Nephron (organoid): Measurements from ENCODE around the gene ICAM2.

Experiments used
- H3K27ac Mint-ChIP-seq, 3 experiments: 2 replicates each; pipeline ENCODE4 v1.8.0; 2020; ENCODE audit warnings: mixed read lengths in 3 of 3, mild to moderate bottlenecking in 2 of 3, moderate library complexity in 1 of 3
- H3K27me3 Mint-ChIP-seq: 2 replicates; pipeline ENCODE4 v1.8.0; 2021; ENCODE audit warnings: low read depth, mild to moderate bottlenecking, moderate library complexity, mixed read lengths
- H3K36me3 Mint-ChIP-seq: 2 replicates; pipeline ENCODE4 v1.8.0; 2020; ENCODE audit warnings: low read depth, mixed read lengths
- H3K4me1 Mint-ChIP-seq: 2 replicates; pipeline ENCODE4 v1.8.0; 2020; ENCODE audit warnings: mixed read lengths
- H3K4me3 Mint-ChIP-seq, 3 experiments: 2 replicates each; pipeline ENCODE4 v1.8.0; 2020; ENCODE audit warnings: mild to moderate bottlenecking in 3 of 3, mixed read lengths in 3 of 3, moderate library complexity in 2 of 3
- H3K9me3 Mint-ChIP-seq: 2 replicates; pipeline ENCODE4 v1.8.0; 2020; ENCODE audit warnings: mixed read lengths
- TF ChIP-seq, protein P1 (sequence below), 3 experiments: fragments of 200-600 bp; sonication (generic); IDR thresholded peaks; one replicate each; pipeline ENCODE4 v1.5.0; 2021; ENCODE audit warnings: antibody characterized with exemption in 3 of 3; ENCODE audit not compliant: unreplicated experiment in 3 of 3

The ICAM2 gene

DNA sequence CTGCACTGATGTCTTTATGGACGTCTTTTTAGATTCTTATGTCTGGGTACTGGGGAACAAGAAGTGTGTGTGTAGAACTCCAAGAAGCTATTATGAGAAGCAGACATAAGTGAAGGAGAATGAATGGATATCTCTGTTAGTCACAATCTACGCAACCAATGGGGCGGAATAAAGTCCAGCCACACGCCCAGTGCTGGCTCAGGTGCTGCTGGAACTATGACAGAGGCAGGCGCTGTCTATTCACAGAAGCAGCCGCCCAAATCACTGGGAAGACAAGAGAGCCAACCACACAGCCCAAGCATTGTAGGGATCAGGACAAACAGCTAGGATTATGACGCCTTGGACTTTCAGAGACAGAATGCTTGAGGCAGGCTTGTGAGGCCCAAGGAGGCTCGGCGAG, 43.9 kb upstream of the ICAM2 start:
- TF ChIP-seq, protein P1, sequence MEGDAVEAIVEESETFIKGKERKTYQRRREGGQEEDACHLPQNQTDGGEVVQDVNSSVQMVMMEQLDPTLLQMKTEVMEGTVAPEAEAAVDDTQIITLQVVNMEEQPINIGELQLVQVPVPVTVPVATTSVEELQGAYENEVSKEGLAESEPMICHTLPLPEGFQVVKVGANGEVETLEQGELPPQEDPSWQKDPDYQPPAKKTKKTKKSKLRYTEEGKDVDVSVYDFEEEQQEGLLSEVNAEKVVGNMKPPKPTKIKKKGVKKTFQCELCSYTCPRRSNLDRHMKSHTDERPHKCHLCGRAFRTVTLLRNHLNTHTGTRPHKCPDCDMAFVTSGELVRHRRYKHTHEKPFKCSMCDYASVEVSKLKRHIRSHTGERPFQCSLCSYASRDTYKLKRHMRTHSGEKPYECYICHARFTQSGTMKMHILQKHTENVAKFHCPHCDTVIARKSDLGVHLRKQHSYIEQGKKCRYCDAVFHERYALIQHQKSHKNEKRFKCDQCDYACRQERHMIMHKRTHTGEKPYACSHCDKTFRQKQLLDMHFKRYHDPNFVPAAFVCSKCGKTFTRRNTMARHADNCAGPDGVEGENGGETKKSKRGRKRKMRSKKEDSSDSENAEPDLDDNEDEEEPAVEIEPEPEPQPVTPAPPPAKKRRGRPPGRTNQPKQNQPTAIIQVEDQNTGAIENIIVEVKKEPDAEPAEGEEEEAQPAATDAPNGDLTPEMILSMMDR (IDR thresholded peaks at IDR 0.05; ENCODE audit: unreplicated experiment in 3 of 3), result no peak
- peaks cover 10% of the 10 kb centered on the region for H3K9me3 Mint-ChIP-seq

DNA sequence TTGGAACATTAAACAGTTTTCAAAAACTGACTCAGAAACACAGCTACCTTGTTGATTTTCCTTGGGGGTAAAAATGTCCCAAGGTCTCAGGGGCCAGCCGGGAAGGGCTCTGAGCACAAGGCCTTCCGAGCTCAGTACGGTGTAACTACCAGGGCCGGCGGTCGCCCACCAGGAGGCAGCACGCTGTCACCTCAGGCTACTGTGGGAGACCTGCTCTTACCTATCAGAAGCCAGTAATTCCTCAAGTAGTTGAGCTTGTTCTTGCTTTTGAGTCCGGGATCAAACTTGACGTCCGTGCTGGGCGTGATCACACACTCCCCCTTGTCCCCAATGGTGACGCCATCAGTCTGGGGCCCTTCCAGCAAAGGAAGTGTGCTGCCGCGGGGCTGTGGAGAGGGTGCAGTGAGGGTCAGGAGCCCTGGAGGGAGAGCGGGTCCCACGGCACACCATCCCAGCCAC, 43.4 kb upstream of the ICAM2 start:
- Mint-ChIP-seq H3K36me3 (peaks cover 38% of the 10 kb centered on the region), H3K27ac (no peak overlapping the region), H3K4me3 (no peak overlapping the region), H3K4me1 (peaks cover 7% of the 10 kb centered on the region), H3K27me3 (no peaks in the 10 kb centered on the region), H3K9me3 (peaks cover 7% of the 10 kb centered on the region)
- TF ChIP-seq, protein P1 (IDR thresholded peaks at IDR 0.05; ENCODE audit: unreplicated experiment in 3 of 3), result peak; percentile 45 to 55 (median 50)

More for the DNA sequence above, 43.9 kb upstream of the ICAM2 start:
- H3K27me3 Mint-ChIP-seq, result no peaks in the 10 kb centered on the region
- peaks cover 43% of the 10 kb centered on the region for H3K36me3 Mint-ChIP-seq
- H3K27ac Mint-ChIP-seq, result no peak overlapping the region
- no peak overlapping the region for H3K4me3 Mint-ChIP-seq
- peaks cover 7% of the 10 kb centered on the region for H3K4me1 Mint-ChIP-seq

DNA sequence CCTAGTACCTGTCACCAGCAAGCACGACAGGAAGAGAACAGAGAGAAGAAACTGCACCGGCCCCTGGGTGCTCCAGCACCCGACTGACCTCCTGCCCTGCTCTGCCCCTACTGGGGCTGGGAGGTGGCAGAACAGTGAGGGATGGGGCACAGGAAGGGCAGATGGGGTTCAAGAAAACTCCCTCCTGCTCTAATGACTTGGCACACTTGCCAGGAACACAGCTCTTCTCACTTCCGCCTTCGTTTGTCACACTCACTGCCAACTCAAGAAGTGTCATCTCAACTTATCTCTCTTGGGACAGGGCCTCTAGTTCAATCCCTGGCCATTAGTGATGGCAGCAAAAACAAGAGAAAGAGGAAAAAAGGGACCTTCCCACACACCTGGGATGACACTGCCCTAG, 42.7 kb upstream of the ICAM2 start:
- H3K27me3 Mint-ChIP-seq, result no peaks in the 10 kb centered on the region
- TF ChIP-seq, protein P1 (IDR thresholded peaks at IDR 0.05; ENCODE audit: unreplicated experiment in 3 of 3), result no peak
- H3K36me3 Mint-ChIP-seq, result peaks cover 34% of the 10 kb centered on the region
- H3K27ac Mint-ChIP-seq, result no peak overlapping the region
- H3K9me3 Mint-ChIP-seq, result no peaks in the 10 kb centered on the region
- H3K4me1 Mint-ChIP-seq, result peaks cover 7% of the 10 kb centered on the region
- no peak overlapping the region for H3K4me3 Mint-ChIP-seq

- peaks cover 7% of the 10 kb centered on the region for H3K4me1 Mint-ChIP-seq
- no peaks in the 10 kb centered on the region for H3K27me3 Mint-ChIP-seq
- no peak overlapping the region for H3K27ac Mint-ChIP-seq
- no peaks in the 10 kb centered on the region for H3K9me3 Mint-ChIP-seq
- no peak overlapping the region for H3K4me3 Mint-ChIP-seq
- H3K36me3 Mint-ChIP-seq, result peaks cover 27% of the 10 kb centered on the region
- TF ChIP-seq, protein P1 (IDR thresholded peaks at IDR 0.05; ENCODE audit: unreplicated experiment in 3 of 3), result no peak
Measured at GRCh38 chr17:64061178-64061898, 40.9 kb upstream of the ICAM2 start.

DNA sequence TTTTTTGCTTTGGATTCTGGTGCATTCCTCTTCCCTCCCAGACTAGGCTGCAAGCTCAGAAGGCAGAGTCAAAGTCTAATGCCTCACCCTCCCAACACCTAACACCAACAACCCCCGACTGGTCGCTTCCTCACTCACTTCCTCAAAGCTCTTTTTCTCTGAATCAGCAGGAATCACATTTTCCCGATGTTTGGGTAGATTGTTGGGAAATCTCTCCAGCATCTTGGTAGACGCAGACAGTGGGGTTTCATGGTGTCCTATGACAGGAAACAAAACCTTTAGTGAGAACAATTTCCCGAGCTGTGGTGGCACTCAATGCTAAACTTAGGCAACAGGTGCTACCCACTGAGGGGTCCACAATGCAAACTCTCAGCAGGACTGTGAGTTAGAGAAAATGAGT, 39.9 kb upstream of the ICAM2 start:
- no peaks in the 10 kb centered on the region for H3K27me3 Mint-ChIP-seq
- no peak overlapping the region for H3K4me3 Mint-ChIP-seq
- peaks cover 7% of the 10 kb centered on the region for H3K4me1 Mint-ChIP-seq

More for the DNA sequence above, 39.9 kb upstream of the ICAM2 start:
- peak overlapping the region in 1 of 3 experiments; percentile 19 for H3K27ac Mint-ChIP-seq
- peaks cover 23% of the 10 kb centered on the region for H3K36me3 Mint-ChIP-seq
- H3K9me3 Mint-ChIP-seq, result no peaks in the 10 kb centered on the region
- TF ChIP-seq, protein P1 (IDR thresholded peaks at IDR 0.05; ENCODE audit: unreplicated experiment in 3 of 3), result no peak
